Midbrain (tissue), 1 donor: ENCODE measurements around the gene RNF121.
A peak's percentile ranks its signal among the peaks of the same experiment; 100 is the strongest.

Source experiments
- DNase-seq: peaks from one replicate; lab custom pipeline; 2025; lab: John Stamatoyannopoulos, UW

RNF121 gene

GRCh38 chr11:71990701-71991100 is 61.9 kb downstream of the RNF121 start:
- DNase-seq = no peak

- DNase-seq = peak; percentile 22
Measured at GRCh38 chr11:71991494-71991893, 62.6 kb downstream of the RNF121 start.

GRCh38 chr11:71992136-71992730 is 63.4 kb downstream of the RNF121 start:
- DNase-seq = no peak

GRCh38 chr11:71994786-71995185 is 65.9 kb downstream of the RNF121 start:
- no peak for DNase-seq

- DNase-seq = no peak
Measured at GRCh38 chr11:71995726-71996291, 67.0 kb downstream of the RNF121 start.

GRCh38 chr11:71996517-71996916 is 67.7 kb downstream of the RNF121 start:
- no peak for DNase-seq

- DNase-seq = no peak
Measured at GRCh38 chr11:71996946-71997345, 68.1 kb downstream of the RNF121 start.

- DNase-seq = no peak
Measured at GRCh38 chr11:71997594-71997993, 68.7 kb downstream of the RNF121 start.

- DNase-seq = no peak
Measured at GRCh38 chr11:71998061-71998460, 69.2 kb downstream of the RNF121 start.

GRCh38 chr11:71998649-71999310 is 69.9 kb downstream of the RNF121 start, which contains the start of gene IL18BP:
Gene IL18BP, plus strand, starts transcription at chr11:71998909. Its CDS starts 1,076 bp downstream, at chr11:71999985.
- DNase-seq = no peak

GRCh38 chr11:71999362-71999761 is 70.5 kb downstream of the RNF121 start:
- no peak for DNase-seq

- DNase-seq = no peak
Measured at GRCh38 chr11:71999798-72000197, 71.0 kb downstream of the RNF121 start.

GRCh38 chr11:72000202-72000867 is 71.5 kb downstream of the RNF121 start:
- DNase-seq = no peak

GRCh38 chr11:72001285-72001684 is 72.4 kb downstream of the RNF121 start:
- DNase-seq = no peak

GRCh38 chr11:72001834-72002591 is 73.2 kb downstream of the RNF121 start:
- DNase-seq = no peak

GRCh38 chr11:72002841-72003775 is 74.3 kb downstream of the RNF121 start:
- DNase-seq = no peak

- DNase-seq = no peak
Measured at GRCh38 chr11:72003776-72004171, 74.9 kb downstream of the RNF121 start.

- no peak for DNase-seq
Measured at GRCh38 chr11:72004515-72005346, 75.9 kb downstream of the RNF121 start.

- DNase-seq = no peak
Measured at GRCh38 chr11:72005347-72006260, 76.8 kb downstream of the RNF121 start.
